HS-27A (cell line): ENCODE results near the gene REXO1.

Experiments used
- DNase-seq: peaks from one replicate; pipeline ENCODE4 v3.0.0-alpha.2; 2012; ENCODE audit warnings: low read depth, missing footprints

REXO1 gene

DNA sequence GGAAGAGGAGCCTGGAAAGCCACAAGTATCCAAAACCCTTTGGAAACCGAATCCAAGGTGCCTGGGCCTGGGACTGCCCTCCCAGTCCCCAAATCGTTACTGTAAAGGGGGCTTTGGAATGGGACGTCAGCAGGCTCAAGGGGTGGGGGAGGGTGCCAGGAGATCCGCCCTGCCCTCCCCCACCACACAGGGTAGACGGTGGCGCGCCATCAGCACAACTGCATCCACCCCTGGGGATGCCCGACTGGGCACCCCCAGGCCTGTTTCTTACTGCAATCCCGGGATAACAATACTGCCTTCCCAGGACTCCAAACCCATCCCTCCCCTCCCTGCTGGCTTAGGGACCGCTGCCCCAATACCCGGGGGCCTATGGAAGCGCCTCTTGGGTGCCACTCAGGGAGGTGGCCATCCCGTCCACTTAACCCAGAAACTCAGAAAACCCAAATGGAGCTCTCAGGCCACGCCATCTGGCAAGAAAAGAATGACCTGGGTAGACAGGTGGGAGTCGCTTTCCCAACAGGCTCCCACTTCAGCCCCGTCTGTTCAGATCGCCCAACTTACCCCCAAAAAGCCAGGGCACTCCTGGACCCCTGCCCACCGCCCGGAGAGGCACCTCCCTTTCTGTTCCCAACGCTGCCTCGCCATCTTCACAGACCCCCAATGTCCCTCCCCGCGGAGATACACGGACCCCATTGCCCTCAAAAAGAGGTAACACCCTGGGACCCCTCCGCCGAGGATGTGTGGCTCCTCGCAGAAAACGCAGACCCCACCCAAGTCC lies 12.7 kb upstream of the REXO1 start:
- no peak for DNase-seq

DNA sequence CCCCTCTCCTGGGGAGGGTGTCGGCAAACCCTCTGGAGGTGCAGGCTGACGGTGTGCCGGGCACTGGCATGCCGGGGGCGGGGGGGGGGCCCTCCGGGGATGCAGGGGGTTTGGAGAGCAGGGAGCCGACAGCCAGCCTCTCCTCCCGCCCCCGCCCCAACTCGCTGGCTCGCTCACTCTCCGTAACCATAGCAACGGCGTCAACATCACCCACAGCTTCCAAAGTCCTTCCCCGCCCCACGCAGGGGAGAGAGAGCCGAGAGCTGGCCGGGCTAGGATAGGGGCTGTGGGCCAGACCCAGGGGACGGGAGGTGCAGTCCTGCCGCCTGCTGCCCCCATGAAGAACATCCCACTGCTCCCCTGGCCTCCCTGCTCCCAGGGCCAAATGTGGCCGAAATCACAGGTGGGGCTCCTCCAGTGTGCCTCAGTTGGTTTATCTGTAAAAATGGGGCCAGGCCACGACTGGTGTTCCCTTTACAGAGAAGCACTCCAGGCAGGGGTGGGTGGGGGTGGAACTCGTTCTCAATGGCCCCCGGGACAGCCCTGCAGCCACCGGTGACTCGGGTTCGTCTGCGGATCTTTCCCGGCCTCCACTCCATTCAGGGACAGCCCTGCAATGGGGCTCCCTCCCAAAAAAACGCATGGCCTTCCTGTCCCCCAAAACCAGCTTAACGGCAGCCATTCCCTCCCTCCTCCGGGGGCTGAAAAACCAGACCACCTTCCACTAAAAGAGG lies 11.9 kb upstream of the REXO1 start:
- no peak for DNase-seq

DNA sequence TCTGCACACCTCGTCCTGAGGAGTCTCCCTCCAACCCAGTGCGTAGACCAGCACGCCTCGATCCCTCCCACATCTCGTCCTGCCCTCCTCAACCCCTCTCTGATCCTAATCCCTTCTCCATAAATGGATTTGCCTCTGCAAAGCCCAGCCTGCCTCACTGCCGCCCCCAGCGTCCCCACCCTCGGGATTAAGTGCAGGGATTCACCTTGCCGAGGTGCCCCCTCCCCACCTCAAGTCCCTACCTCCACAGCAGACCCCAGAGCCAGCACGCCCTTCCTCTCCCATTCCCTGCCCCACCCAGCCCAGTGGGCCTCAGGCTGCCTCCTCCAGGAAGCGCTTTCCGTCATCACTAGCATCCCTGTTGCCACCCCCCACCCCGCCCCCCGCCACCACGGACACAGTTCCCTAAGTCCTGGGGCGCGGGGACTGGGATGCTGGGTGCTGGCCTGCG lies 11.1 kb upstream of the REXO1 start:
- DNase-seq: no peak

DNA sequence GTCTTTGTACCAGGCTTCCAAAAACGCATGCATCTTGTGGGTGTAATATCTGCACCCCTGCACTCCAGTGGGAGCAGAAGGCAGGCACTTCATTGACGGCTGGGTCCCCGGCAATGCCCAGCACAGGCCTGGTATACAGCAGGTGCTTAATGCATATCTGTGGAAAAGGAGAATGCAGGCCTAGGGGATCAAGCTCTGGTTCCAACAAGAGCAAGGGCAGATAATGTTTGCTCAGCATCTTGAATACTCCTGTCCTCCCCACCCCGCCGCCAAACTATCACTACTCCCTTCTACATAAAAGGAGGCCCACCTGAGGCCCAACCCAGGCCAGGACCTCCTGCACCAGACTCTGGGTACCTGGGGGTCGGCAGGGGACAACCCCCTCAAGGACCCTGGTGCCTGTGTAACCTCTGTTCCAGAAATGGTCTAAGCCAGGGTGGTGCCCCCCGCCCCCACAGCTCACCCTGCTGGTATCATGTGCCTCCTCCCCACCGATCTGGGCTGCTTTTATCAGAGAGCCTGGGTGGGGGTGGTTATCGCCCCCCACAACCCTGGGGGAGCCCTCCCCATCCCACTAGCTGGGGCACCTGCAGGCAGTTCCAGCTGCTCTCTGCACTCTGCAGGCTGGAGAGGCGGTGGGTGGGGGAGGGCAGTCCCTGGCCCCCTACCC lies 10.3 kb upstream of the REXO1 start:
- no peak for DNase-seq

GRCh38 chr19:1857648-1858326 lies 9.5 kb upstream of the REXO1 start:
- no peak for DNase-seq

- no peak for DNase-seq
Observed at GRCh38 chr19:1856698-1857603, 8.7 kb upstream of the REXO1 start.

DNA sequence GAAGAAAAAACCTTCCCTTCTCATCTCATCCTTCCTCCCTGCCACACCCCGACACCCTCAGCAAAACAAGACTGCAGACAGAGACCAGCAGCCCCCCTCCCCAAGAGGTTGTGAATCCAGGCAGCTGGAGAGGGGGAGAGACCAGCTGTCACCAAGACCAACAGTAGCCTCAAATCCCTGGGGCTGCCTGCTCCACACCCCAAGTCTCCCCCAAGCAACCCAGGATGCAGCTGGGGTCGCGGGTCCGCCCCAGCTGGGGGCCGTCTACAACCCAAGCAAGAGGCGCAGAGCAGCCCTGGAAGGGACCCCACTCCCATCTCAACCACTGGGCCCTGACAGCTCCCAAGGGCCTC lies 8.0 kb upstream of the REXO1 start:
- no peak for DNase-seq

- DNase-seq: no peak
Observed at GRCh38 chr19:1855828-1856255, 7.6 kb upstream of the REXO1 start.

GRCh38 chr19:1855040-1855827 lies 7.0 kb upstream of the REXO1 start:
- DNase-seq: no peak

- no peak for DNase-seq
Observed at GRCh38 chr19:1854542-1855039, 6.3 kb upstream of the REXO1 start.

DNA sequence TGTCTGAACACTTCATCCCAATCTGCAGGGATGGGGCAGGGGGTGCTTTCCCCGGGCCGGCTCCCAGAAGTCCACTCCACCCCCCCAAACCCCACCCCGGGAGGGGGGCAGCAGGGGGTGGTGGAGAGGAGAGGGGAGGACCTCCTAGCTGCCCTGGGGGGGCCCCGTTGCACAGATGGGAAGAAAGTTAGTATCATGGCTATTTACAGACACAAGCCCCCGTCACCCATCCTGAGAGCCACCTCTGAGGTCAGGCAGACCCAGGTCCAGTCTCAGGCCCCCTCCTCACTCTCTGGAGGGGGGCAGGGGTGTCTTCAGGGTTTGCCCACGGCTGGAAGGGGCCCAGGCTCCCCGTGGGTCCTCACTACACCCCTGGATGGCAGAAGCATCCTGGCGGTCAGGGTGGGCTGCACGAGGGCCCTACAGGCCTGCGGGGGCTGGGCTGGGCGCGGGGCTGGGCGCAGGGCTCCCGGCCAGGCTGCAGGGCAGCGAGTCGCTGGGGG lies 5.8 kb upstream of the REXO1 start:
- DNase-seq: no peak

DNA sequence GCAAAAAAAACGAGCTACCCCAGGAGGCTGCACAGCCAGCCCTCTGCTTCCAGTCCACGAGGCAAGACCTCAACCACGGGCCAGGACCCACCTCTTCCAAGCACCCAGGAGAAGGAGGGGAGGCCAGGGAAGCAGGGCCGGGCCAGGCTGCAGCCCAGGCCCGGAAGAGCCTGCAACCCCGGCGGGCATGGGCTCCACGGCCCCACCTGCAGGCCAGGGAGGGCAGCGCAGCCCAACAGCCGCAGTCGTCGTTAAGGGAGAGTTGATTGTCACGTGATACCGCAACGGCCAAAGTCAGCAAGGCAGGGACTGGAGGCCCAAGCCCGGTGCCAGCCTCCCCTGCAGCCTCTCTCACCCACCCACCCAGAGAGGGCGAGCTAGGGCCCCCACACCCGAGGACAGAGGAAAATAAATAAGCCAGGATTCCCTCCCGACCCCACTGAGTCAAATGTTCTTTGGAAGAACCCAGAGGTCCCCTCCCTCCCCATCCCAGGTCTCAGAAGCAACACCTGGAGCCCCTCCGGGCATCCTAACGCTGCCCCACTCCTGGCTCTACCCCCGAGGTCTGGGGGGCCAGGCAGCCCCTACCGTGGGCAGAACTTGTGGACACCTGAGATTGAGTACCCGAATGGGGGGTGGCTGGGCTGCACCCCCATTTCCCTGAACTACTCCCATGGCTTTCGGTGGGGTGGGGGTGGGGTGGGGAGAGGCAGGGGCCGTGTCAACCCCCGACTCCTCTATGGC lies 5.2 kb upstream of the REXO1 start:
- DNase-seq: no peak

GRCh38 chr19:1852581-1853128 lies 4.4 kb upstream of the REXO1 start:
- DNase-seq: no peak

- no peak for DNase-seq
Observed at GRCh38 chr19:1851654-1852580, 3.6 kb upstream of the REXO1 start.

- DNase-seq: no peak
Observed at GRCh38 chr19:1850809-1851653, 2.7 kb upstream of the REXO1 start.

DNA sequence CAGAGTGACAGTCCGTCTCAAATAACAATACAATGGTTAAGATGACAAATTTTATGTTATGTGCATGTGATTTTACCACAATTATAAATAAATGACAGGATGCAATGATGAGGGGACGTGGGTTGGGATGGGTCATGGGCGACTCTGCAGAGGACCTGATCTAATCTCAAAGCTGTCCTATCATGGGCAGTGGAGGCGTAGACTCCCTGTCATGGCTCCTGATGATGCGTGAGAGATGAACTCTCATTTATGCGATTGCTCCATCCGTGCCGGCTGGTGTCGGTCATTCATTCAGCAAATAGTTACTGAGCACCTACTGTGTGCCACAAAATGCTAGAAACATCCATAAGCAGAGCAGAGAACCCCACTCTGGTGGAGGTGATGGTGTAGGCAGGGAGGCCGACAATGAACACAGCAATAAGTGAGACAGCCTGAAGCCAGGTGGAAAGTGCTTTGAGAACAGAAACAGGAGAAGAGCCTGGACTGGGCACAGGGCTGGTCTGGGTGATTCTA lies 1.7 kb upstream of the REXO1 start:
- no peak for DNase-seq

- DNase-seq: no peak
Observed at GRCh38 chr19:1849132-1849474, 820 bp upstream of the REXO1 start.
